Cardiac fibroblast (primary cell): ENCODE data around the gene CFAP100.

ENCODE experiments used
- DNase-seq, 2 donors: peaks; one replicate each; pipeline versions ENCODE4 v3.0.0 to v3.0.0-alpha.2; 2010; ENCODE audit warnings: low read depth in 2 of 2
- H3K4me3 ChIP-seq, 2 donors: replicated peaks in 1 of 2; 1 replicate in 1 of 2; 2 replicates in 1 of 2; pipeline ENCODE4 v1.5.1; 2011; ENCODE audit warnings: low read depth in 2 of 2, low read length in 2 of 2, mild to moderate bottlenecking in 2 of 2, moderate library complexity in 1 of 2
- TF ChIP-seq, protein P1 (sequence below): IDR thresholded peaks from one replicate; pipeline ENCODE4 v1.5.1; 2011; ENCODE audit warnings: low read depth, mild to moderate bottlenecking, low read length, inconsistent platforms

Gene CFAP100

DNA sequence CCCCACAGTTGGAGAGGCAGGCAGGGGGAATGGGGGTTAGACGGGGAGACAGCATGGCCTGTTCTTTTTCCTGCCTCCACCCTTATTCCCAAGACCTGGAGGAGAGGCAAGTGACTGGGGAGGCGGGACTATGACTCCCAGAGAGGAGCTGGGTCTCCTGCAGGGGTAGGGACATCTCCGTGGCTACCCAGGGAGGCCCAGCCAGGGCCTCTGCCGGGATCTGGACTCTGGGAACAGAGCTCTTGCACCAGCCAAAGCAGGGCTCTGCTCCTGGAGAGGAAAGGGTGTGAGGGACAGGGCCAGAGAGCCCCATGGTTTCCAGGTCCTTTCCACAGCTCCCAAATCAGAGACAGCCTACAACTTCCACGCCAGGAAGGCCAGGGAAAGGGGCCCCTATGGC lies 22.8 kb downstream of the CFAP100 start:
- TF ChIP-seq, protein P1, sequence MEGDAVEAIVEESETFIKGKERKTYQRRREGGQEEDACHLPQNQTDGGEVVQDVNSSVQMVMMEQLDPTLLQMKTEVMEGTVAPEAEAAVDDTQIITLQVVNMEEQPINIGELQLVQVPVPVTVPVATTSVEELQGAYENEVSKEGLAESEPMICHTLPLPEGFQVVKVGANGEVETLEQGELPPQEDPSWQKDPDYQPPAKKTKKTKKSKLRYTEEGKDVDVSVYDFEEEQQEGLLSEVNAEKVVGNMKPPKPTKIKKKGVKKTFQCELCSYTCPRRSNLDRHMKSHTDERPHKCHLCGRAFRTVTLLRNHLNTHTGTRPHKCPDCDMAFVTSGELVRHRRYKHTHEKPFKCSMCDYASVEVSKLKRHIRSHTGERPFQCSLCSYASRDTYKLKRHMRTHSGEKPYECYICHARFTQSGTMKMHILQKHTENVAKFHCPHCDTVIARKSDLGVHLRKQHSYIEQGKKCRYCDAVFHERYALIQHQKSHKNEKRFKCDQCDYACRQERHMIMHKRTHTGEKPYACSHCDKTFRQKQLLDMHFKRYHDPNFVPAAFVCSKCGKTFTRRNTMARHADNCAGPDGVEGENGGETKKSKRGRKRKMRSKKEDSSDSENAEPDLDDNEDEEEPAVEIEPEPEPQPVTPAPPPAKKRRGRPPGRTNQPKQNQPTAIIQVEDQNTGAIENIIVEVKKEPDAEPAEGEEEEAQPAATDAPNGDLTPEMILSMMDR = no peak
- no peak overlapping the region for H3K4me3 ChIP-seq
- no peak for DNase-seq

DNA sequence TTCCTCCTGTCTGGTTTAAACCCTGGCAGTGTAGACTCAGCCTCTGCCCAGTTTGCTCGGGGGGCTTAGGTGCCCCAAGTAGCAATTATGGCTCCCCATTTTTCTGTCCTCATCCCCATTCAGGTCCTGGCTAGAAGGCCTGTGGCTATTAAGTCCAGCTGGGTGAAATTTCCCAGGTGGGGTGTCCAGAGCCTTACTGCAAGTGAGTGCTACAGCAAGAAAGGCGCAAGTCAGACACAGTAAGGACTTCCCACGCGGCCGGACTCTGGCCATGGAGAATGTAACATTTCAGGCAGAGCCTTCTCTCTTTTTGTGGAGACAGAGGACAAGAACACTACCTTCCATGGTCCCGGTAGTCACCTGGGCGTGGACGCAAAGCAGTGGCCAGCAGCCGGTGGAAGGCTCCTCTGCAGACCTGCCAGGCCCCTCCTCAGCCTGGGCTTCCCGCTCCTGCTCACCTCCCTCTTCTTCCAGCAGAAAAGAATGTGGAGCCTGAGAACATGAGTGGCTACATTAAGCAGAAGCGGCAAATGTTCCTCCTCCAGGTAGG lies 23.3 kb downstream of the CFAP100 start:
- TF ChIP-seq, protein P1 = no peak
- no peak for DNase-seq
- H3K4me3 ChIP-seq = no peak overlapping the region

DNA sequence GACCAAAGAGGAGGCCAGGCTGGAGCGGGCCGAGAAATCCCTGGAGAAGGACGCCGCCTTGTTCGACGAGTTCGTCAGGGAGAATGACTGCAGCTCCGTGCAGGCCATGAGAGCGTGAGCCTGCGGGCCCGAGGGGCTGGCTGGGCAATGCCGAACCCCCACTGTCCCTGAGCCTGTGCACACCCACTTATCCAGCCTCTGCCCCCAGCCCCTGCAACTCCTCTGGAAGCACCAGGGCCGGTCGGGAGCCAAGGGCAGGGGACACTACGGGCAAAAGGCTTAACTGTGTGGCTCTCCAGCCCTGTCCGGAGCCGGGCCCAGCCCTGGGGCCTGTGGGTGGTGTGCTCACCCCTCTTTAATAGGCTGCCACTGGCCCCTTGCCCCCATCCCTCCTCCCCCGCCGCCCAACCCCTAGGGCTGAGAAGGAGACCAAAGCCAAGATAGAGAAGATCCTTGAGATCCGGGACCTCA lies 24.0 kb downstream of the CFAP100 start:
- TF ChIP-seq, protein P1 = no peak
- no peak for DNase-seq
- no peak overlapping the region for H3K4me3 ChIP-seq

DNA sequence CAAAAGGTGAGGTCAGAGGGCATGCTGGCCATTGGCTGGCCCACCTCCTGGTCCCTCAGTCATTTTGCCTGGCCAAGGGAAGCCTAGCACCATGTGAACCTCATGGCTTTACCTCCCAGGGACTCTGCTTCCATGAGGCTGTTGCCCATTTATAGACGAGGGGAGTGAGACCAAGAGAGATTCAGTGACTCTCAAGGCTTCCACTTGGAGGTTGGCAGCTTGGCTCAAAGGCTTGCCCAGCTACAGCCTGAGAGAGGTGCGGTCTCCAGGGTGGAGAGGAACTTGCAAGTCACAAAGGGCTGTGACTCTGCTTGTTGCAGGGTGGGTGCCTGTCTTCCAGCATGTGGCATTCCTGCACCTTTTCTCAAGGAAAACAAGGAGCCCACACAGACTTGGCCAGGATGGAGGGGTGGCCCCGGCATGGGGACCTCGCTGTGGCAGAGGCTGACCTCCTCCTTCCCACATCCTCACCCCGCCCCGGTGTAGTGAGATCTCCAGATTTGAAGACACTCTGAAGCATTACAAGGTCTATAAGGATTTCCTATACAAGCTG lies 24.5 kb downstream of the CFAP100 start:
- H3K4me3 ChIP-seq = no peak overlapping the region
- DNase-seq = no peak
- TF ChIP-seq, protein P1 = no peak

DNA sequence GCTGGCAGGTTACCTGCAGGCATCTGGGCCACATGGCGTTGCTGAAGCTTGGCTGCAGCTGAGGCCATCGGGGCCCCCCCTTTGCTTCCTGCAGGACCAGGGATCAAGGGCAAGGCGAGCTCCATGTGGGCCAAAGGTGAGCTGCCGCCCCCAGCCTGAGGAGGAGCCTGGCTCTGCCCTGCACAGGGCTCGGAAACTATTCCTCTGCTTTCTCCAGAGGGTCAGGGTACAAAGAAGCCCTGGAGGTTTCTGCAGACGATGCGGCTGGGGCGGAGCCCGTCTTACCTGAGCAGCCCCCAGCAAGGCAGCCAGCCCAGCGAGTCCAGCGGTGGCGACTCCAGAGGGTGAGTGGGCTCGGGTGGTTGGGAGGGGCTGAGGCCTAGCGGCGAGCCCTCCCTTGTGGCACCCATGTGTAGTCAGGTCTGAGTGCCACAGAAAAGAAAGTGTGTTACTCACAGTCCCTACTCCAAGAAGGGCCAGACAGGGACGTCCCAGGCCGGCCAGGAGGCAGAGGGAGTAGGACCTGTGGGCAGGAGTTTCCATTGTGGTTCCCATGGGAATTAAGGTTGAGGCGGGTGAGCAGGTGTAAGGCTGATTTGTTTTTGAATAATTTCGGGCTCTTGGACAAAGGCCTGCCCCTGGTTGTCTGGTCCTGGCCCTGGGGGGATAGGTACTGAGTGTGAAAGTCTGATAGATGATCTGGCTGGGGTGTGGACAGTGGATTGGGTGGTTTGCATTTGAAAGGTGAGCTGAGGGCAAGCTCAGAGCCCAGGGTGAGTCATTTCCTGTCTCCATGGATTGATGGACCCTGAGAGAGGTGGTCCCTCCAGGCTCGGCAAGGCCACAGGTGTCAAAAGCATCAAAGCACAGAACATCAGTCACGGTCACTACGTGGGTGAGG lies 25.4 kb downstream of the CFAP100 start:
- TF ChIP-seq, protein P1 = no peak
- DNase-seq = no peak

DNA sequence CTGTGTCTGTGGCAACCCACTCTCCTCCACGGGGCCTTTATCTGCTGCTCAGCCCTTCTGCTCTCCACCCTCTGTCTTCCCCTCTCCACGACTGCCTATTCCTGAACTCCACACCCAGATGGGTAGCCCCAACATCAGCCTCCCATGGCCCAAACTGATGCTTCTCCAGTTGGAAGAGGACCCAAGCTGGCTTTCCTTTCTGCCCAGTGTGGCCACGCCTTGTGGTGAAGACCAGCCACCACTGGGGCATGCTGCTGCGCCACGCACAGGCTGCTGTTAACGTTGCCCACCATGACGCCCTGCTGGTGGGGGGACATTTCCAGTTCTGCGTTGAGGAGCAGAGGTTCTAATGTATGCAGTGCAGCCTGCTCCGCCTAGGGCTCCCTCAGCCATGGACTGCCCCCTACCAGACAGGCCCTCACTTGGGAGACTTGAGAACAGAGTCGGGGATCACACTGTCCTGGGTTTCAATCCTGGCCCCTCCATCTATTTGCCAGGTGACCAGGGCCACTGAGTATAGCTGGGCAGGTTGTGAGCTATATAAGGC lies 26.9 kb downstream of the CFAP100 start:
- no peak overlapping the region for H3K4me3 ChIP-seq
- DNase-seq = no peak
- TF ChIP-seq, protein P1 = no peak

More for the DNA sequence above, 25.4 kb downstream of the CFAP100 start:
- no peak overlapping the region for H3K4me3 ChIP-seq
